AG10803 (cell line): Measurements from ENCODE around the gene HDAC8.
A peak's percentile ranks its signal among the peaks of the same experiment; 100 is the strongest.
"Not testable (repeated sequence)": the region's sequence is repeated elsewhere in the genome, so short reads cannot be mapped to it uniquely, and the experiment has no call there.

Experiments
- DNase-seq: peaks from one replicate; pipeline ENCODE4 v3.0.0; 2010; ENCODE audit warnings: low read depth
- H3K4me3 ChIP-seq: 2 replicates; pipeline ENCODE4 v1.5.1; 2011; ENCODE audit warnings: mild to moderate bottlenecking, low read length, control low read depth
- CTCF ChIP-seq: conservative IDR thresholded peaks from 2 replicates; pipeline ENCODE4 v1.5.1; 2011; ENCODE audit warnings: mild to moderate bottlenecking, low read length, control low read depth, inconsistent platforms

HDAC8 gene

GRCh38 chrX:72604112-72604511 lies 31.5 kb upstream of the HDAC8 start:
- no peak overlapping the region for H3K4me3 ChIP-seq
- TF ChIP-seq CTCF: no peak
- DNase-seq: no peak

GRCh38 chrX:72591038-72591437 lies 18.4 kb upstream of the HDAC8 start:
- H3K4me3 ChIP-seq, DNase-seq: not testable (repeated sequence)

GRCh38 chrX:72584163-72584562 lies 11.5 kb upstream of the HDAC8 start:
- TF ChIP-seq CTCF: no peak
- DNase-seq: no peak
- no peak overlapping the region for H3K4me3 ChIP-seq

GRCh38 chrX:72576141-72576894 lies 3.7 kb upstream of the HDAC8 start:
- no peak for TF ChIP-seq CTCF
- H3K4me3 ChIP-seq: no peak overlapping the region
- DNase-seq: peak; percentile 43

- TF ChIP-seq CTCF: no peak
- peak overlapping the region; percentile 80 for H3K4me3 ChIP-seq
- no peak for DNase-seq
These were observed 492 bp upstream of the HDAC8 start for GRCh38 chrX:72573158-72573511.

- no peak overlapping the region for H3K4me3 ChIP-seq
- 0 out of 2 replicates have a peak, but pooled peaks have one; percentile 2 for TF ChIP-seq CTCF
- DNase-seq: peak; percentile 36
These were observed 2.9 kb downstream of the HDAC8 start for GRCh38 chrX:72569786-72570185.

- TF ChIP-seq CTCF: no peak
- DNase-seq: no peak
- H3K4me3 ChIP-seq: no peak overlapping the region
These were observed 4.1 kb downstream of the HDAC8 start for GRCh38 chrX:72568406-72569092.
